Measurements from ENCODE around the gene KLF11. TPM values are rescaled to one million over a fixed set of nuclear protein-coding genes. Genes with fewer than 3 reads are reported as not detected.

Gene KLF11
- total RNA-seq, 1 donor from 2014 or later, result 13.1 TPM

DNA sequence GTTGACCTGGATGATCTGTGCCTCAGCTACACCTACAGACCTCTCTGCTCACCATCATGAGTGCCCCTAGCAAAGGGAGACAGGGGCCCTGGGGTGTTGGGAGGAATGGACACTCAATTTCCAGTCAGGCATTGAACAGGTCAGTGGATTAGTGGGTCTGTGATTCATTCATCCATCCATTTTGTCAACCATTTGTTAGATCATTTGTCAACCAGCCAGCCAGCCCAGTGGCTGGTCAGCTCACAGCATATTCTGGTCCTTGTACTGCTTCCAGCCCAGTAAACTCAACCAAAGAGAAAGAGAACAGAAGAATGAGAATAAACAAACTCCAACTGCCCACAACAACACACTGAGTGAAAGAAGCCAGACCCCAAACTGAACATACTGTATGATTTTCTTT is 4.6 kb upstream of the KLF11 start:
- peaks cover 15% of the 10 kb centered on the region for H3K27me3 Mint-ChIP-seq
- no peak overlapping the region for H3K4me3 Mint-ChIP-seq
- H3K9me3 Mint-ChIP-seq, result no peaks in the 10 kb centered on the region
- H3K4me1 Mint-ChIP-seq (ENCODE audit: unreplicated experiment), result peaks cover 14% of the 10 kb centered on the region
- peaks cover 3% of the 10 kb centered on the region for H3K36me3 Mint-ChIP-seq
- H3K27ac Mint-ChIP-seq, result no peak overlapping the region
- TF ChIP-seq CTCF (conservative IDR thresholded peaks at IDR 0.05), result no peak
- DNase-seq (ENCODE audit: extremely low spot score, unreplicated experiment), result no peak

- Mint-ChIP-seq H3K9me3 (no peaks in the 10 kb centered on the region), H3K4me1 (ENCODE audit: unreplicated experiment) (peaks cover 14% of the 10 kb centered on the region), H3K27ac (no peak overlapping the region), H3K36me3 (peaks cover 3% of the 10 kb centered on the region), H3K4me3 (no peak overlapping the region), H3K27me3 (peaks cover 15% of the 10 kb centered on the region)
- no peak for DNase-seq (ENCODE audit: extremely low spot score, unreplicated experiment)
- no peak for TF ChIP-seq CTCF (conservative IDR thresholded peaks at IDR 0.05)
Observed at GRCh38 chr2:10039658-10040410, 3.5 kb upstream of the KLF11 start.

- H3K27me3 Mint-ChIP-seq, result peaks cover 15% of the 10 kb centered on the region
- peaks cover 8% of the 10 kb centered on the region for H3K36me3 Mint-ChIP-seq
- no peaks in the 10 kb centered on the region for H3K9me3 Mint-ChIP-seq
- no peak for DNase-seq (ENCODE audit: extremely low spot score, unreplicated experiment)
- H3K4me1 Mint-ChIP-seq (ENCODE audit: unreplicated experiment), result peaks cover 20% of the 10 kb centered on the region
- TF ChIP-seq CTCF (conservative IDR thresholded peaks at IDR 0.05), result no peak
- H3K4me3 Mint-ChIP-seq, result peak overlapping the region; percentile 92
- H3K27ac Mint-ChIP-seq, result no peak overlapping the region
Observed at GRCh38 chr2:10041711-10042110, 1.6 kb upstream of the KLF11 start.

DNA sequence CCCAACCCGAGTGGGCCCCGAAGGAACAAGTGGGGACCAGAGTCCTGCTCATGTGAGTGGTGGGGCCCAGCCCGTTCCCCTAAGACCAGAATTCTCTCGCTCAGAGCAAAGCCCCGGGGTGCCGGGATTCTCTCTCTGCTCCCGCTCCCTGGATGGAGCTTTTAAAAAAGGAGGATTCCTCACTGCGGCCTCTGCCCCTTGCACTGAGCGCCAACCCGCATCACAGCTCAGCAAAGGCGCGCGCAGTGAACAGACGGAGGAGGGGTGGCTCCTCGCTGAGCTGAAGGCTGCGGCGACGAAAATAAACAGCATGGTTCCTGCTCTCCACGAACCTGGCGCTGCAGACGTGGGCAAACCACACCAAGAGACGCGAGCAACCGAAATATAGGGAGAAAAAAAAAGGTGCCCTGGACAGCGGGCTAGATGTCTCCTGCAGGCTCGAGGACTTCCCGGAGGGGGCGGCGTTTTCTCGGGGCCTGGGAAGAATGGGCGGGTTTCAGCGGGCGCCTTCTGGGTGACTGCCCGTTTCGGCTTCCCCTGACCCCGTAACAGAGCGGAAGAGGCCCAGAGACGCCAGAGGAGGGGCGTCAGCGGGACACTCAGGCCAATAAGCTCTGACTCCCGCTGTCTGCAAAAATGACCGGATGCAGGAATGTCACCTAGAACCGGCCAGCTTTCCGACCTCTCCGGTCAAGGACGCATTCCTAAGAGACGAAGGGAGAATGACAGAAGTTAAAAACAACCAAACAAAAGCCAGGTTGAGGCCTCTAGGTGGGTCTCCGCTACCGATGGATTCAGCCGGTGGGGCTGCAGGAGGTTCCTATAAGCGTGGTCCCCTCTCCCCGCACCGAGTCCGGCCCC is 819 bp upstream of the KLF11 start:
- no peak for DNase-seq (ENCODE audit: extremely low spot score, unreplicated experiment)
- H3K36me3 Mint-ChIP-seq, result peaks cover 8% of the 10 kb centered on the region
- no peaks in the 10 kb centered on the region for H3K9me3 Mint-ChIP-seq
- H3K27ac Mint-ChIP-seq, result peak overlapping the region; percentile 96
- H3K4me1 Mint-ChIP-seq (ENCODE audit: unreplicated experiment), result peaks cover 26% of the 10 kb centered on the region
- TF ChIP-seq CTCF (conservative IDR thresholded peaks at IDR 0.05), result peak; percentile 33
- peaks cover 15% of the 10 kb centered on the region for H3K27me3 Mint-ChIP-seq
- peak overlapping the region; percentile 92 for H3K4me3 Mint-ChIP-seq

GRCh38 chr2:10043906-10044601 is 704 bp downstream of the KLF11 start:
- Mint-ChIP-seq H3K4me1 (ENCODE audit: unreplicated experiment) (peaks cover 33% of the 10 kb centered on the region), H3K27me3 (peaks cover 15% of the 10 kb centered on the region), H3K27ac (peak overlapping the region; percentile 56), H3K4me3 (peak overlapping the region; percentile 60), H3K36me3 (peaks cover 8% of the 10 kb centered on the region), H3K9me3 (no peaks in the 10 kb centered on the region)
- DNase-seq (ENCODE audit: extremely low spot score, unreplicated experiment), result peak; percentile 97
- TF ChIP-seq CTCF (conservative IDR thresholded peaks at IDR 0.05), result no peak

Measured in type B pancreatic cell (in vitro differentiated cells).